GM19043 (cell line): ENCODE results near the gene ERVK3-1.
A peak's percentile ranks its signal among the peaks of the same experiment; 100 is the strongest.
"Not testable (repeated sequence)": the region's sequence is repeated elsewhere in the genome, so short reads cannot be mapped to it uniquely, and the experiment has no call there.

Experiments
- ATAC-seq: cut with Tn5 transposase; IDR thresholded peaks from one replicate; pipeline ENCODE4 v1.9.1; 2021; ENCODE audit warnings: low read depth; ENCODE audit not compliant: unreplicated experiment

Gene ERVK3-1

GRCh38 chr19:58304255-58304654, 922 bp upstream of the ERVK3-1 start:
- no peak for ATAC-seq

- ATAC-seq = no peak
These were observed 471 bp upstream of the ERVK3-1 start for GRCh38 chr19:58304748-58305064.

- ATAC-seq = no peak
These were observed 751 bp downstream of the ERVK3-1 start for GRCh38 chr19:58305932-58306323.

GRCh38 chr19:58307736-58308135, 2.6 kb downstream of the ERVK3-1 start:
- ATAC-seq = no peak

- ATAC-seq = not testable (repeated sequence)
These were observed 5.5 kb downstream of the ERVK3-1 start for GRCh38 chr19:58310685-58311084.

- no peak for ATAC-seq
These were observed 6.2 kb downstream of the ERVK3-1 start for GRCh38 chr19:58311345-58311865.

GRCh38 chr19:58315580-58315979, 10.4 kb downstream of the ERVK3-1 start:
- ATAC-seq = no peak

- ATAC-seq = no peak
These were observed 12.4 kb downstream of the ERVK3-1 start for GRCh38 chr19:58317476-58318072.

GRCh38 chr19:58318297-58318696, 13.1 kb downstream of the ERVK3-1 start:
- no peak for ATAC-seq

- ATAC-seq = no peak
These were observed 14.1 kb downstream of the ERVK3-1 start for GRCh38 chr19:58319241-58319640.

- ATAC-seq = no peak
These were observed 20.3 kb downstream of the ERVK3-1 start for GRCh38 chr19:58325311-58326022.

GRCh38 chr19:58326501-58326913, 21.3 kb downstream of the ERVK3-1 start:
- no peak for ATAC-seq

- ATAC-seq = peak; percentile 76
These were observed 21.9 kb downstream of the ERVK3-1 start, which contains the start of gene ZSCAN22 for GRCh38 chr19:58326914-58327726. Gene ZSCAN22, plus strand, starts transcription at chr19:58326994. Its CDS starts 7,809 bp downstream, at chr19:58334803.

GRCh38 chr19:58328999-58329398, 23.8 kb downstream of the ERVK3-1 start:
- ATAC-seq = no peak

- no peak for ATAC-seq
These were observed 25.3 kb downstream of the ERVK3-1 start for GRCh38 chr19:58330458-58330857.

- ATAC-seq = no peak
These were observed 27.5 kb downstream of the ERVK3-1 start for GRCh38 chr19:58332697-58333096.

GRCh38 chr19:58334691-58335249, 29.6 kb downstream of the ERVK3-1 start:
- no peak for ATAC-seq

- ATAC-seq = no peak
These were observed 30.5 kb downstream of the ERVK3-1 start for GRCh38 chr19:58335630-58336029.

- no peak for ATAC-seq
These were observed 31.0 kb downstream of the ERVK3-1 start for GRCh38 chr19:58336216-58336615.

- no peak for ATAC-seq
These were observed 31.6 kb downstream of the ERVK3-1 start for GRCh38 chr19:58336820-58337219.

- no peak for ATAC-seq
These were observed 33.2 kb downstream of the ERVK3-1 start for GRCh38 chr19:58338336-58338735.
